HepG2 (cell line): ENCODE data around the gene SKIC2. TPM values are rescaled to one million over a fixed set of nuclear protein-coding genes. Genes with fewer than 3 reads are reported as not detected.
A peak's percentile ranks its signal among the peaks of the same experiment; 100 is the strongest.

Experiments
- ATRX ChIP-seq: sonication (generic); formaldehyde crosslinking; IDR thresholded peaks from 2 replicates; pipeline ENCODE4 v1.4.0; 2020; ENCODE audit warnings: missing genetic modification reagents, borderline replicate concordance
- BCL3 ChIP-seq: sonication (generic); formaldehyde crosslinking; IDR thresholded peaks from 2 replicates; pipeline ENCODE4 v1.5.1; 2020; ENCODE audit warnings: mild to moderate bottlenecking, missing genetic modification reagents, moderate library complexity
- GMEB2 ChIP-seq: IDR thresholded peaks from 2 replicates; pipeline ENCODE4 v1.6.1; 2016; ENCODE audit warnings: missing biosample characterization, missing genetic modification reagents, low read depth
- HDAC6 ChIP-seq: fragments of 200-600 bp; sonication (generic); IDR thresholded peaks from 2 replicates; pipeline ENCODE4 v1.7.0; 2017; ENCODE audit warnings: mild to moderate bottlenecking, antibody characterized with exemption, low read length, low read depth
- HMG20B ChIP-seq: conservative IDR thresholded peaks from 2 replicates; pipeline ENCODE4 v1.6.1; 2016; ENCODE audit warnings: missing genetic modification reagents, missing compliant biosample characterization
- NCOA2 ChIP-seq: sonication (generic); formaldehyde crosslinking; IDR thresholded peaks from 2 replicates; pipeline ENCODE4 v1.8.0; 2022; ENCODE audit warnings: inconsistent platforms
- NRL ChIP-seq: sonication (generic); formaldehyde crosslinking; IDR thresholded peaks from 2 replicates; pipeline ENCODE4 v1.5.0; 2020; ENCODE audit warnings: missing genetic modification reagents, mild to moderate bottlenecking, moderate library complexity, borderline replicate concordance
- PAX8 ChIP-seq: sonication (generic); formaldehyde crosslinking; IDR thresholded peaks from 2 replicates; pipeline ENCODE4 v1.8.0; 2022; ENCODE audit warnings: mild to moderate bottlenecking, missing genetic modification reagents, borderline replicate concordance
- SP140L ChIP-seq: sonication (generic); formaldehyde crosslinking; IDR thresholded peaks from 2 replicates; pipeline ENCODE4 v1.4.0; 2020; ENCODE audit warnings: missing genetic modification reagents, borderline replicate concordance
- SRSF1 ChIP-seq: fragments of 200-400 bp; formaldehyde crosslinking; optimal IDR thresholded peaks from 2 replicates; pipeline ENCODE3; 2017; ENCODE audit warnings: mild to moderate bottlenecking, low read depth, low read length, moderate library complexity
- TFDP1 ChIP-seq: IDR thresholded peaks from 2 replicates; pipeline ENCODE4 v1.6.1; 2016; ENCODE audit warnings: missing compliant biosample characterization, missing genetic modification reagents, borderline replicate concordance
- U2AF1 ChIP-seq: fragments of 200-400 bp; formaldehyde crosslinking; optimal IDR thresholded peaks from 2 replicates; pipeline ENCODE3; 2017; ENCODE audit warnings: mild to moderate bottlenecking, low read depth, low read length
- ZC3H13 ChIP-seq: sonication (generic); formaldehyde crosslinking; IDR thresholded peaks from 2 replicates; pipeline ENCODE4 v1.8.1; 2023; ENCODE audit warnings: mild to moderate bottlenecking, missing genetic modification reagents, moderate library complexity
- ZNF468 ChIP-seq: sonication (generic); formaldehyde crosslinking; IDR thresholded peaks from 2 replicates; pipeline ENCODE4 v1.8.0; 2022; ENCODE audit warnings: mild to moderate bottlenecking, moderate library complexity, missing genetic modification reagents
- ZNF543 ChIP-seq: sonication (generic); formaldehyde crosslinking; IDR thresholded peaks from 2 replicates; pipeline ENCODE4 v1.4.0; 2020; ENCODE audit warnings: mild to moderate bottlenecking, missing genetic modification reagents
- ZNF562 ChIP-seq: sonication (generic); formaldehyde crosslinking; IDR thresholded peaks from 2 replicates; pipeline ENCODE4 v1.8.0; 2022; ENCODE audit warnings: missing genetic modification reagents, borderline replicate concordance
- ZNF597 ChIP-seq: sonication (generic); formaldehyde crosslinking; IDR thresholded peaks from 2 replicates; pipeline ENCODE4 v1.5.0; 2020; ENCODE audit warnings: missing genetic modification reagents
- ZNF790 ChIP-seq: sonication (generic); formaldehyde crosslinking; IDR thresholded peaks from 2 replicates; pipeline ENCODE4 v1.8.0; 2022; ENCODE audit warnings: missing genetic modification reagents, mild to moderate bottlenecking, borderline replicate concordance
- polyA plus RNA-seq, 8 experiments: library from polyadenylated mRNA; depleted of rRNA in 3 of 8; stranded (reverse) in 7 of 8; unstranded in 1 of 8; fragments of >200 nt; fragmentation: Illumina TruSeq in 4 of 8; extraction: Trizol in 4 of 8; gene quantifications; 2 replicates each; pipeline versions ENCODE4 v1.2.1 to v1.2.3, GENCODE V29; 2011 to 2016; ENCODE audit warnings: low read depth in 4 of 8, missing spikeins in 1 of 8, mixed read lengths in 1 of 8; ENCODE audit not compliant: insufficient read depth in 1 of 8
- total RNA-seq, 5 experiments: library from RNA; depleted of rRNA; stranded (reverse); fragments of >200 nt; fragmentation: Illumina TruSeq; extraction: Trizol; gene quantifications; 2 replicates each; pipeline ENCODE4 v1.2.3, GENCODE V29; 2016; ENCODE audit warnings: low read depth in 1 of 5
- TF ChIP-seq, protein P1 (sequence below): IDR thresholded peaks from 2 replicates; pipeline ENCODE4 v1.6.1; 2012; ENCODE audit warnings: low read depth, low read length, improper control_type of control experiment
- TF ChIP-seq, protein P2 (sequence below): sonication (generic); formaldehyde crosslinking; IDR thresholded peaks from 2 replicates; pipeline ENCODE4 v1.5.0; 2020; ENCODE audit warnings: missing genetic modification reagents, mild to moderate bottlenecking, borderline replicate concordance

SKIC2 gene
- total and polyA plus RNA-seq, 2 of the 13 experiments (the other 11 are each of a cell fraction or from before 2014, with no cell fraction given) = 67.1 to 68.4 TPM

GRCh38 chr6:31971279-31971992 lies 12.5 kb downstream of the SKIC2 start (continued):
- no peak for TF ChIP-seq TFDP1
- no peak for TF ChIP-seq HDAC6
- no peak for TF ChIP-seq HMG20B (CRISPR knock-in tag)
- TF ChIP-seq, protein P1, sequence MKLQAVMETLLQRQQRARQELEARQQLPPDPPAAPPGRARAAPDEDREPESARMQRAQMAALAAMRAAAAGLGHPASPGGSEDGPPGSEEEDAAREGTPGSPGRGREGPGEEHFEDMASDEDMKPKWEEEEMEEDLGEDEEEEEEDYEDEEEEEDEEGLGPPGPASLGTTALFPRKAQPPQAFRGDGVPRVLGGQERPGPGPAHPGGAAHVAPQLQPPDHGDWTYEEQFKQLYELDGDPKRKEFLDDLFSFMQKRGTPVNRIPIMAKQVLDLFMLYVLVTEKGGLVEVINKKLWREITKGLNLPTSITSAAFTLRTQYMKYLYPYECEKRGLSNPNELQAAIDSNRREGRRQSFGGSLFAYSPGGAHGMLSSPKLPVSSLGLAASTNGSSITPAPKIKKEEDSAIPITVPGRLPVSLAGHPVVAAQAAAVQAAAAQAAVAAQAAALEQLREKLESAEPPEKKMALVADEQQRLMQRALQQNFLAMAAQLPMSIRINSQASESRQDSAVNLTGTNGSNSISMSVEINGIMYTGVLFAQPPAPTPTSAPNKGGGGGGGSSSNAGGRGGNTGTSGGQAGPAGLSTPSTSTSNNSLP = no peak
- TF ChIP-seq SP140L (CRISPR knock-in tag) = no peak
- TF ChIP-seq ZNF543 (CRISPR knock-in tag) = no peak
- no peak for TF ChIP-seq NCOA2 (CRISPR knock-in tag)
- 0 out of 2 replicates have a peak, but pooled peaks have one; percentile 62 for TF ChIP-seq ZNF468 (CRISPR knock-in tag)
- TF ChIP-seq, protein P2, sequence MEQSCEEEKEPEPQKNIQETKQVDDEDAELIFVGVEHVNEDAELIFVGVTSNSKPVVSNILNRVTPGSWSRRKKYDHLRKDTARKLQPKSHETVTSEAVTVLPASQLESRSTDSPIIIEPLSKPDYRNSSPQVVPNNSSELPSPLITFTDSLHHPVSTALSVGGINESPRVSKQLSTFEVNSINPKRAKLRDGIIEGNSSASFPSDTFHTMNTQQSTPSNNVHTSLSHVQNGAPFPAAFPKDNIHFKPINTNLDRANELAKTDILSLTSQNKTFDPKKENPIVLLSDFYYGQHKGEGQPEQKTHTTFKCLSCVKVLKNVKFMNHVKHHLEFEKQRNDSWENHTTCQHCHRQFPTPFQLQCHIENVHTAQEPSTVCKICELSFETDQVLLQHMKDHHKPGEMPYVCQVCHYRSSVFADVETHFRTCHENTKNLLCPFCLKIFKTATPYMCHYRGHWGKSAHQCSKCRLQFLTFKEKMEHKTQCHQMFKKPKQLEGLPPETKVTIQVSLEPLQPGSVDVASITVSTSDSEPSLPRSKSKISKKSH (CRISPR knock-in tag) = 0 out of 2 replicates have a peak, but pooled peaks have one; percentile 1
- TF ChIP-seq ZNF597 (CRISPR knock-in tag) = no peak
- 0 out of 2 replicates have a peak, but pooled peaks have one; percentile 5 for TF ChIP-seq PAX8
- no peak for TF ChIP-seq ZNF562
- peak; percentile 9 for TF ChIP-seq SRSF1
- peak; percentile 11; the same call in 1 of the 2 replicates for TF ChIP-seq BCL3
- no peak; the same call in 1 of the 2 replicates for TF ChIP-seq ATRX (CRISPR knock-in tag)
- TF ChIP-seq ZC3H13 (CRISPR knock-in tag) = no peak
- no peak for TF ChIP-seq ZNF790 (CRISPR knock-in tag)
- no peak for TF ChIP-seq GMEB2 (CRISPR knock-in tag)
- TF ChIP-seq NRL = peak; percentile 43; the same call in 1 of the 2 replicates
- TF ChIP-seq U2AF1 = peak; percentile 70
